ENCODE measurements around the gene HNRNPH3.
"Not testable (repeated sequence)": the region's sequence is repeated elsewhere in the genome, so short reads cannot be mapped to it uniquely, and the experiment has no call there.

HNRNPH3 gene

GRCh38 chr10:68314930-68315329 lies 16.9 kb upstream of the HNRNPH3 start:
- H3K79me1 ChIP-seq (ENCODE audit: low read length); H3K9me3 ChIP-seq (ENCODE audit: insufficient read depth, low read depth, low read length); H3K14ac ChIP-seq (ENCODE audit: low read length); H3K27ac ChIP-seq (ENCODE audit: low read depth, low read length); H3K4me3 ChIP-seq (ENCODE audit: low read depth, low read length); H3K4ac ChIP-seq (ENCODE audit: low read depth, low read length); H3K79me2 ChIP-seq (ENCODE audit: control insufficient read depth, insufficient read depth, low read length, poor library complexity); H4K91ac ChIP-seq (ENCODE audit: low read depth, low read length); DNase-seq; H2AFZ ChIP-seq (ENCODE audit: insufficient read depth, low read length, poor library complexity); H3K18ac ChIP-seq (ENCODE audit: low read length); H3K36me3 ChIP-seq (ENCODE audit: control insufficient read depth in 1 of 2, insufficient read depth in 2 of 2, low read length in 2 of 2); H3K4me2 ChIP-seq (ENCODE audit: low read length); H2BK5ac ChIP-seq (ENCODE audit: low read depth, low read length, poor library complexity); H4K12ac ChIP-seq (ENCODE audit: low read depth, low read length); H3K4me1 ChIP-seq (ENCODE audit: control insufficient read depth in 1 of 2, insufficient read depth in 2 of 2, low read length in 2 of 2); H2BK12ac ChIP-seq (ENCODE audit: low read length); H3K9ac ChIP-seq (ENCODE audit: low read length); H2AK5ac ChIP-seq (ENCODE audit: low read length); H3K27me3 ChIP-seq (ENCODE audit: insufficient read depth, low read length); H3K23ac ChIP-seq (ENCODE audit: low read length); H4K8ac ChIP-seq (ENCODE audit: low read depth, low read length); H2BK120ac ChIP-seq (ENCODE audit: insufficient read depth, low read length, poor library complexity): not testable (repeated sequence)
- WGBS (ENCODE audit: extremely low coverage, insufficient coverage, insufficient read length): no CpG with 5 or more reads among the region's 6 CpGs

- Histone ChIP-seq H3K23ac (ENCODE audit: low read length) (no peak overlapping the region), H3K4me3 (ENCODE audit: low read depth, low read length) (no peak overlapping the region), H3K4ac (ENCODE audit: low read depth, low read length) (no peak overlapping the region), H2AK5ac (ENCODE audit: low read length) (no peak overlapping the region), H4K12ac (ENCODE audit: low read depth, low read length) (no peak overlapping the region), H3K9me3 (ENCODE audit: insufficient read depth, low read depth, low read length) (peaks cover 3% of the 10 kb centered on the region), H4K91ac (ENCODE audit: low read depth, low read length) (no peak overlapping the region), H3K4me1 (ENCODE audit: control insufficient read depth in 1 of 2, insufficient read depth in 2 of 2, low read length in 2 of 2) (no peaks in the 10 kb centered on the region), H3K27me3 (ENCODE audit: insufficient read depth, low read length) (no peaks in the 10 kb centered on the region), H3K14ac (ENCODE audit: low read length) (no peak overlapping the region), H2BK12ac (ENCODE audit: low read length) (no peak overlapping the region), H3K9ac (ENCODE audit: low read length) (no peak overlapping the region), H3K18ac (ENCODE audit: low read length) (no peak overlapping the region), H3K79me2 (ENCODE audit: control insufficient read depth, insufficient read depth, low read length, poor library complexity) (no peaks in the 10 kb centered on the region), H2AFZ (ENCODE audit: insufficient read depth, low read length, poor library complexity) (no peak overlapping the region), H3K4me2 (ENCODE audit: low read length) (no peak overlapping the region), H2BK5ac (ENCODE audit: low read depth, low read length, poor library complexity) (no peak overlapping the region), H3K79me1 (ENCODE audit: low read length) (no peaks in the 10 kb centered on the region), H4K8ac (ENCODE audit: low read depth, low read length) (no peak overlapping the region), H3K27ac (ENCODE audit: low read depth, low read length) (no peak overlapping the region), H2BK120ac (ENCODE audit: insufficient read depth, low read length, poor library complexity) (no peak overlapping the region), H3K36me3 (ENCODE audit: control insufficient read depth in 1 of 2, insufficient read depth in 2 of 2, low read length in 2 of 2) (no peaks in the 10 kb centered on the region)
- WGBS (ENCODE audit: extremely low coverage, insufficient coverage, insufficient read length): no CpG with 5 or more reads among the region's 1 CpG
- DNase-seq: no peak
These were observed 16.3 kb upstream of the HNRNPH3 start for GRCh38 chr10:68315582-68315981.

- no peak overlapping the region for H3K18ac ChIP-seq (ENCODE audit: low read length)
- no peak overlapping the region for H3K27ac ChIP-seq (ENCODE audit: low read depth, low read length)
- H3K79me2 ChIP-seq (ENCODE audit: control insufficient read depth, insufficient read depth, low read length, poor library complexity): no peaks in the 10 kb centered on the region
- no peaks in the 10 kb centered on the region for H3K36me3 ChIP-seq (ENCODE audit: control insufficient read depth in 1 of 2, insufficient read depth in 2 of 2, low read length in 2 of 2)
- H3K14ac ChIP-seq (ENCODE audit: low read length): no peak overlapping the region
- no peak overlapping the region for H3K4ac ChIP-seq (ENCODE audit: low read depth, low read length)
- DNase-seq: no peak
- no peak overlapping the region for H4K12ac ChIP-seq (ENCODE audit: low read depth, low read length)
- no peak overlapping the region for H2BK120ac ChIP-seq (ENCODE audit: insufficient read depth, low read length, poor library complexity)
- H3K23ac ChIP-seq (ENCODE audit: low read length): no peak overlapping the region
- no peak overlapping the region for H4K8ac ChIP-seq (ENCODE audit: low read depth, low read length)
- no peaks in the 10 kb centered on the region for H3K79me1 ChIP-seq (ENCODE audit: low read length)
- H2AFZ ChIP-seq (ENCODE audit: insufficient read depth, low read length, poor library complexity): no peak overlapping the region
- no peak overlapping the region for H3K4me2 ChIP-seq (ENCODE audit: low read length)
- no peak overlapping the region for H3K9ac ChIP-seq (ENCODE audit: low read length)
- H3K4me1 ChIP-seq (ENCODE audit: control insufficient read depth in 1 of 2, insufficient read depth in 2 of 2, low read length in 2 of 2): no peaks in the 10 kb centered on the region
- no peak overlapping the region for H2BK5ac ChIP-seq (ENCODE audit: low read depth, low read length, poor library complexity)
- WGBS (ENCODE audit: extremely low coverage, insufficient coverage, insufficient read length): no CpG with 5 or more reads among the region's 1 CpG
- no peak overlapping the region for H2AK5ac ChIP-seq (ENCODE audit: low read length)
- H4K91ac ChIP-seq (ENCODE audit: low read depth, low read length): no peak overlapping the region
- H3K9me3 ChIP-seq (ENCODE audit: insufficient read depth, low read depth, low read length): peaks cover 3% of the 10 kb centered on the region
- no peak overlapping the region for H2BK12ac ChIP-seq (ENCODE audit: low read length)
- H3K27me3 ChIP-seq (ENCODE audit: insufficient read depth, low read length): no peaks in the 10 kb centered on the region
- H3K4me3 ChIP-seq (ENCODE audit: low read depth, low read length): no peak overlapping the region
These were observed 13.4 kb upstream of the HNRNPH3 start for GRCh38 chr10:68318331-68319059.

GRCh38 chr10:68324396-68324795 lies 7.5 kb upstream of the HNRNPH3 start:
- not testable (repeated sequence) for H3K9me3 ChIP-seq (ENCODE audit: insufficient read depth, low read depth, low read length); H4K8ac ChIP-seq (ENCODE audit: low read depth, low read length); H3K9ac ChIP-seq (ENCODE audit: low read length); H3K4ac ChIP-seq (ENCODE audit: low read depth, low read length); H3K27ac ChIP-seq (ENCODE audit: low read depth, low read length); H3K36me3 ChIP-seq (ENCODE audit: control insufficient read depth in 1 of 2, insufficient read depth in 2 of 2, low read length in 2 of 2); H2BK5ac ChIP-seq (ENCODE audit: low read depth, low read length, poor library complexity); H2AFZ ChIP-seq (ENCODE audit: insufficient read depth, low read length, poor library complexity); H3K14ac ChIP-seq (ENCODE audit: low read length); DNase-seq; H3K4me1 ChIP-seq (ENCODE audit: control insufficient read depth in 1 of 2, insufficient read depth in 2 of 2, low read length in 2 of 2); H3K23ac ChIP-seq (ENCODE audit: low read length); H2BK12ac ChIP-seq (ENCODE audit: low read length); H3K18ac ChIP-seq (ENCODE audit: low read length); H3K4me3 ChIP-seq (ENCODE audit: low read depth, low read length); H3K79me2 ChIP-seq (ENCODE audit: control insufficient read depth, insufficient read depth, low read length, poor library complexity); H3K4me2 ChIP-seq (ENCODE audit: low read length); H4K12ac ChIP-seq (ENCODE audit: low read depth, low read length); H2AK5ac ChIP-seq (ENCODE audit: low read length); H2BK120ac ChIP-seq (ENCODE audit: insufficient read depth, low read length, poor library complexity); H3K79me1 ChIP-seq (ENCODE audit: low read length); H3K27me3 ChIP-seq (ENCODE audit: insufficient read depth, low read length); H4K91ac ChIP-seq (ENCODE audit: low read depth, low read length)
- no CpG with 5 or more reads among the region's 4 CpGs for WGBS (ENCODE audit: extremely low coverage, insufficient coverage, insufficient read length)
